Measurements from ENCODE around the gene SUGP2. TPM values are rescaled to one million over a fixed set of nuclear protein-coding genes. Genes with fewer than 3 reads are reported as not detected.
A peak's percentile ranks its signal among the peaks of the same experiment; 100 is the strongest.

SUGP2 gene
- total and polyA plus RNA-seq, 9 of the 15 experiments (the other 6 are each of a cell fraction or from before 2014, with no cell fraction given): 13.1 to 101 (median 63.1) TPM

GRCh38 chr19:19033176-19033425 is 216 bp downstream of the SUGP2 start:
- ChIA-PET POLR2A (no interaction called here), CTCF (ENCODE audit: low intra/inter-chr PET ratio) (no interaction called here)
- Histone ChIP-seq H3K27me3 (ENCODE audit: control insufficient read depth in 2 of 2, insufficient read depth in 2 of 2, low read length in 2 of 2) (no peaks in the 10 kb centered on the region), H3K9me1 (ENCODE audit: control insufficient read depth, insufficient read depth, low read length) (no peaks in the 10 kb centered on the region), H3K9me3 (replicated peaks; ENCODE audit: control insufficient read depth, insufficient read depth, low read depth, low read length) (0 out of 2 replicates have a peak, but pooled peaks cover 4% of the 10 kb centered on the region), H2AFZ (ENCODE audit: low read depth, low read length) (peak overlapping the region; percentile 100; the same call in 1 of the 2 replicates), H3K4me3 (peak overlapping the region; percentile 98), H3K79me2 (ENCODE audit: control insufficient read depth, insufficient read depth, low read length) (peaks cover 88% of the 10 kb centered on the region), H3K4me1 (replicated peaks in 1 of 2; ENCODE audit: control insufficient read depth in 2 of 2, insufficient read depth in 2 of 2, low read length in 2 of 2) (peaks cover 4 to 30% of the 10 kb centered on the region in 2 experiments; a peak in 3 of 5 replicates), H3K9ac (ENCODE audit: insufficient read depth in 1 of 2, low read depth in 2 of 2, low read length in 2 of 2) (peak overlapping the region; percentile 95 to 99), H3K4me2 (ENCODE audit: insufficient read depth, low read length) (peak overlapping the region; percentile 88), H3K27ac (ENCODE audit: extremely low read depth, low read depth, low read length) (peak overlapping the region; percentile 99), H4K20me1 (replicated peaks; ENCODE audit: control insufficient read depth, insufficient read depth, low read length) (no peaks in the 10 kb centered on the region; the same call in 1 of the 2 replicates), H3K36me3 (ENCODE audit: control insufficient read depth, insufficient read depth, low read length) (peaks cover 63% of the 10 kb centered on the region)
- no TSS peak for BruUV-seq (replicated peaks)
- no peak for FAIRE-seq
- DNase-seq (ENCODE audit: extremely low read depth in 1 of 4, low spot score in 3 of 4): no peak
- in situ Hi-C loops (cut with MboI): no loop called here
- intact Hi-C loops (cut with micrococcal nuclease): loop anchor here (2.0 kb wide), 1 partner anchor 72 kb away; no protein-coding TSS in a partner anchor
- ATAC-seq: peak; percentile 25
- 0% methylated on average over 3 of the region's 32 CpGs for WGBS (ENCODE audit: insufficient coverage, low coverage, missing lambda C conversion rate)
- TF ChIP-seq GATAD2B (IDR thresholded peaks at IDR 0.05; ENCODE audit: borderline replicate concordance) (peak; percentile 91; the same call in 1 of the 2 replicates), PRMT5 (CRISPR knock-in tag; IDR thresholded peaks at IDR 0.05) (no peak), MLX (CRISPR knock-in tag; conservative IDR thresholded peaks at IDR 0.05) (no peak), YY1 (IDR thresholded peaks at IDR 0.05; ENCODE audit: borderline replicate concordance in 1 of 3, control insufficient read depth in 1 of 3, extremely low read depth in 1 of 3, insufficient read depth in 3 of 3, insufficient read length in 1 of 3, insufficient replicate concordance in 2 of 3, low read depth in 1 of 3, low read length in 2 of 3) (peak in 1 of 3 experiments; percentile 43), MAZ (CRISPR knock-in tag; conservative IDR thresholded peaks at IDR 0.05 in 1 of 2, IDR thresholded peaks at IDR 0.05 in 1 of 2) (0 out of 4 replicates have a peak, but pooled peaks of 1 of the 2 experiments have one; percentile 45), ZNF695 (CRISPR knock-in tag; IDR thresholded peaks at IDR 0.05) (0 out of 2 replicates have a peak, but pooled peaks have one; percentile 20), CBFA2T2 (conservative IDR thresholded peaks at IDR 0.05) (no peak), ESRRB (CRISPR knock-in tag; IDR thresholded peaks at IDR 0.05; ENCODE audit: borderline replicate concordance) (no peak), SMAD4 (CRISPR knock-in tag; conservative IDR thresholded peaks at IDR 0.05) (peak; percentile 40; the same call in 1 of the 2 replicates), ZNF134 (CRISPR knock-in tag; conservative IDR thresholded peaks at IDR 0.05) (no peak), KDM2B (CRISPR knock-in tag; IDR thresholded peaks at IDR 0.05) (no peak), SOX6 (IDR thresholded peaks at IDR 0.05) (no peak), POLR2H (tag; IDR thresholded peaks at IDR 0.05; ENCODE audit: low read depth) (no peak), GTF2F1 (IDR thresholded peaks at IDR 0.05; ENCODE audit: low read depth, low read length) (no peak), HNRNPLL (IDR thresholded peaks at IDR 0.05; ENCODE audit: low read depth, low read length, poor library complexity, severe bottlenecking) (no peak), ETV6 (IDR thresholded peaks at IDR 0.05; ENCODE audit: borderline replicate concordance in 1 of 2, low read depth in 2 of 2, low read length in 1 of 2) (no peak), ETV6 (CRISPR knock-in tag; IDR thresholded peaks at IDR 0.05; ENCODE audit: borderline replicate concordance) (no peak), ILF3 (IDR thresholded peaks at IDR 0.05; ENCODE audit: borderline replicate concordance) (no peak), MXI1 (IDR thresholded peaks at IDR 0.05; ENCODE audit: low read depth, low read length) (no peak), NEUROD1 (IDR thresholded peaks at IDR 0.05; ENCODE audit: borderline replicate concordance, low read depth, low read length, partially characterized antibody) (no peak), ATF6 (CRISPR knock-in tag; IDR thresholded peaks at IDR 0.05) (no peak)

Data from K562 (cell line).